GM18861 (cell line): Measurements from ENCODE around the gene IDI1.
"Not testable (repeated sequence)": the region's sequence is repeated elsewhere in the genome, so short reads cannot be mapped to it uniquely, and the experiment has no call there.

Source experiments
- ATAC-seq: cut with Tn5 transposase; IDR thresholded peaks from one replicate; pipeline ENCODE4 v1.9.1; 2021; ENCODE audit not compliant: unreplicated experiment

IDI1 gene

DNA sequence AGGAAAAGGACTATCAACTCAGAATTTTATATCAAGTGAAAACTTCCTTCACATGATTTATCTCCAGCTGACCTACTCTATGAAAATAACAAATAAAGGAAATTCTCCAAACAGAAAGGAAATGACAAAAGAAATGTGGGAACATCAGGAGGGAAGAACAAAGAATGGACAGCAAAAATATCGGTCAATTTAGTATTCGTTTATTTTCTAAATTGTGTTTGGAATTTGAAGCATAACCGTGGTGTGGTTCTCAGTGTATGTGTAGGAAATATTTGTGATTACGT lies 16.0 kb upstream of the IDI1 start:
- no peak for ATAC-seq

DNA sequence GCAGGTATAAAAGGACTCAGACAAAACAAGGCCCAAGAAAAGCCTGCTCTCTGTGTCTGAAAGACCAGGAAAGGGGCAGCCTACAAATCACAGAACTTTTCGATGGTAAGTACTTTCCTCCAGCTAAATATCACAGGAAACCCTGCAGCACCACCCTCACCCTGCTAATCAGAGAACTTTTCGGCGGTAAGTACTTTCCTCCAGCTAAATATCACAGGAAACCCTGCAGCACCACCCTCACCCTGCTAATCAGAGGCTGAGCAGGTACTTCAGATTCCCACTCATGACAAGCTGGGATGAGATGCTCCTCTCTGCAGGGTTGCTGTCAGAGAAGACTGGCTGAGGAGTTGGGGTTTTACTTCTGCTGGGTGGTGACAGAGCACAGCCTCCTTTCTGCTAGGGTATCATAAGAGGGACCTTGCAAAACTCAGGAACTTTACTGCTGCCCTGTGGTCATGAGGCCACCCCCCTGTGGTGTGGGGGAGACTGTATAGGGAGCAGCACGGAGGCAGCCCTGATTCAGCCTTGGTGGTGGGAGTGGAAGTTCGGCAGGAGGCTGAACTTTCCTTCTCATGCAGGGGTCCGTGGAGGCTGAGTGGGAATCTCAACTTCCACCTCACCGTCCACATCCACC lies 14.4 kb upstream of the IDI1 start:
- ATAC-seq, result no peak

DNA sequence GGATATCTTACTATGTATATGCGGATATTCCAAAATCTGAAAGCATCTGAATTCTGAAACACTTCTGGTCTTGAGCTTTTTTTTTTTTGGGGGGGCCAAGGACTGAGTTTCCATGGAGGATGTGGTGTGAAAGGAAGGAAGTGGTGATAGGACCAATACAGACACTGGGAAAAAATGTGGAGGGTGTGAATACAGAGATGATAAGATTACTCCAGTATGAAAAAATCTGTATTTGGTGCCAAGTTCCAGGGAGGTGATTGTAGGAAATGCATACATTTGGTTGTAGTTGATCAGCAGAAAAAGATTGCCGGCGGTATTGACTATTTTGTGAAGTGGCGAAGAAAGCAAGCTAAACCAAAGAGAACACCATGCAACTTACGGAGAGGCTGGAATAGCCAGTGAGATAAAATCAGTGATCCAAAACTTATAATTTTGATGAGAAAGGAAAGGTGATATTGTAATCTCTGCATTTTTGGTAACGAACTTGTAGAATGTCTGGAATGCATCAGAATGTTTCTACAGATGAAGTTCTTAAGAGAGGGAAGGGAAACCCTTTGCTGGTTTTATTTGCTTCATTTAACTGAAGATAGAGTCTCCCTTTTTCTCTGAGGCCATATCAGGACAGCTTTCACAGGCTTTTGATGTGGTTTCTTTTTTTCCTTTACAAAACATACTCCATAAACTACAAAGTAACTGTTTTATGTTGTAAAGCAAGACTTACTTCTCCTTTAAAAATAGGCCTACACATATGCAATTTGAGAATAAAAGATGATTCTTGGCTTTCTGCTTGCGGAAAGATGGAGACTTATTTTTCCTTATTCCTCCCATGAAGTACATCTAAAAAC lies 13.2 kb upstream of the IDI1 start:
- no peak for ATAC-seq

DNA sequence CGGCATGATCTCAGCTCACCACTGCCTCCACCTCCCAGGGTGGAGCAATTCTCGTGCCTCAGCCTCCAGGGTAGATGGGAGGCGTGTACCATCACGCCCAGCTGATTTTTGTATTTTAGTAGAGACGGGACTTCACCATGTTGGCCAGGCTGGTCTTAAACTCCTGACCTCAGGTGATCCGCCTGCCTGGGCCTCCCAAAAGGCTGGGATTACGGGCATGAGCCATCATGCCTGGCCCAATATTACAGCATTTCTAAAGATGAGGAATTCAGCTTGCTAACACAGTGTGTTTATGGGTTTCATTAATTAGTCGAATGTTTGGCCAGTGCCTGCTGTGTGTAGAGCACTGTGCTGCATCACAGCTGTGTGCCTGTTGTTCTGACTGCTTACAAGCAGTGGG lies 11.0 kb upstream of the IDI1 start:
- no peak for ATAC-seq

DNA sequence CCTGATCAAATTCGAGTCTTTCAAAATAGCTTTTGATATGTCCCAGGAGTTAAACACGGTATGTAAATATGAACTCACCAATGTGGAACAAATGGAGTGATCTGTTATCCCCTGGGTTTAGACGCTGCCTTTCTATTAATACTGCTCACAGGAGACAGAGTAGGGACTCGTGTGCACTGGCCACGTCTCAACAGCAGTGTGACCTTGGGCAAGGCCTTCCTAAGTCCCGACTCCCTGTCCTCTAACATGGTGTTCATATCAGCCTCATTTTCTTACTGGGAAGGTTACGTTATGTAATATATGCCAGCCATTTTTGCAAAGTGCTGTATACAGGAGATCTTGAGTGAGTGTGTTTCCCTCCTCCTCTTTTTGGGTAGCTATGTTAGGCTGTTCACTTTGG lies 9.1 kb upstream of the IDI1 start:
- ATAC-seq, result no peak

DNA sequence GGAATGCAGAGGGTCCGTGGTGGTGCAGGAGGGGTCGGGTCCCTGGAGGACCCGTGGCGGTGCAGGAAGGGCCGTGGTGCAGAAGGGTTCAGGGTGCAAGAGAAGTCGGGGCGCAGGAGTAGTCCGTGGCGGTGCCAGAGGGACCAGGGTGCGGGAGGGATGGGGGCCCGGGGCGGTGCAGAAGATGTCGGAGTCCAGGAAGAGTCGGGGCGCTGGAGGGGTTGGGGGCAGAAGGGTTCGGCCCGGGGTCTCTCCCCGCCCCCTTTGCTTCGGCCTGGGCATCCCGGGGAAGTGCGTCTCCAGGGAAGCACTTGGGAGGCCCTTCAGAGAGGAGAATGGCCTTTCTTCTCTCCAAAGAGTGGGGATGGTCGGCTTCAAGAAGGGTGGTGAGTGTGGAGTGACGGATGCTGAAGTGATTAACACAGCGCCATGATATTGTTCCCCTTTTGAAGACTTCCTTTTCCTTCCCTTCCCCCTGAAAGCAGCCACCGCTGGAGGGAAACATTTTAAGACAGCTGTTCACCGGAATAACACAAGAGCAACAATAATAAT lies 8.3 kb upstream of the IDI1 start:
- ATAC-seq, result no peak

DNA sequence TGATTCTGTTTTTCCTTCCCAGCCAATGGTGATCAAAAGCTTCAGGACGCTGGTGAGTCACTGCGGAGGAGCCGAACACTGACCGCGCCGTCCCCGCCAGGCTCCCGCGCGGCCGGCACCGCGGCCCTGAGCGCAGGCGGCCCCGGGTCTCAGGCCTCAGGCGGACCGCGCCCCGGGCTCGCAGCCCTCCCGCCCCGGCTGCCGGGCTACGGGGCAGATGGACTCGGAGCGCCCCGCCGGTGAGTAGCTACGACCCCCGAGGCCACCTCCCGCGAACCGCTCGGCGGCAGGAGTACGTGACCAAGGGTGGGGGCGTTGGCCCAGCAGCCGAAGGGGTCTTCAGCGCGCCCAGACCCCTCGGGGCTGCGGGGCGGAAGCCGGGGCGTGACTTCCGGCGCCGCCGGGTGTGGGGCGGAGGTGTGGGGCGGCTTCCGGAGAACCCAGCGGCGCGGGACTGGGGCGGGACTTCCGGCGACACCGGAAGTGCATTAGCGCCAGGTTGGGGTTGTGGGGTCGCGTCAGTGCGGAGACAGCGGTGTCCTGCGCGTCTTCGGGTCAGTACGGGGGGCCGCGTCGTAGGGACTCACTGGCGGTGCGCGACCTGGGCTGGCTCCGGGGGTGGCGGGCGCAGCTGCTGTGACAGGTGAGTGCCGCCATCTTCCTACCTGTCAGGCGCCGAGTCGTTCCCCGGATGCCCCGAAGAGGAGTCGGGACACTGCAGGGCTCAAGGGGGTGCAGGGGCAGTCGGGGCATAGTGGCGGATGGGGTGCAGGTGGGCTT lies 7.6 kb upstream of the IDI1 start, which contains the start of gene WDR37:
Gene WDR37, plus strand, starts transcription at position 60 of the 780 bp plus-strand sequence. CDS start 15,771 bp downstream, outside the sequence.
- peak; percentile 88 for ATAC-seq

DNA sequence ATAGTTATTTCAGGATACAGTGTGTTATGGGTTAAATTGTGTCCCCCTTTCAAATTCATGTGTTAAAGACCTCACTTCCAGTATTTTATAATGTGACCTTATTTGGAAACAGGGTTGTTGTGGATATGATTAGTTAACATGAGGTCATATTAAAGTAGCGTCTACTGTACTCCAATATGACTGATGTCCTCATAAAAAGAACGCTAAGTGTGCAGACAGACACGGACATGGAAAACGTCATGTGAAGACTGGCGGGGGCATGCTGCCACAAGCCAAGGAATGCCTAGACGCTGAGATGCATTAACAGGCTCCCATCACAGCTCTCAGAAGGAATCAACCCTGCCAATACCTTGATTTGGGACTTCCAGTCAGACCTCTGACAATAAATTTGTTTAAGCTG lies 5.8 kb upstream of the IDI1 start:
- ATAC-seq, result no peak

DNA sequence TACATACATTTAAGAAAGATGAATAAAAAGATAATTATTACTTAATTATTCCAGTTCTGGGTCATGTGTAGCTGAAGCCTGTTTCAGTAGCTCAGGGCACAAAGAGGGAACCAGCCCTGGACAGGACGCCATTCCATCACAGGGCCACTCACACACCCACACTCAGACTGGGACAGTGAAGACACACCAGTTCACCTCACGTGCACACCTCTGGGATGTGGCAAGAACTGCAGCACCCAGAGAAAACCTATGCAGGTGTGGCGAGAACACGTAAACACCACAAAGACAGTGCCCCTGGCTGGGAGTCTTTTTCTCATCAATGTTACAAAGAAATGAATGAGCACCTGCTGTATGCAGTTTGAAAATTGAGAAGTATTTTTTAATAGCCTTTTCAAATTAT lies 1.6 kb upstream of the IDI1 start:
- no peak for ATAC-seq

DNA sequence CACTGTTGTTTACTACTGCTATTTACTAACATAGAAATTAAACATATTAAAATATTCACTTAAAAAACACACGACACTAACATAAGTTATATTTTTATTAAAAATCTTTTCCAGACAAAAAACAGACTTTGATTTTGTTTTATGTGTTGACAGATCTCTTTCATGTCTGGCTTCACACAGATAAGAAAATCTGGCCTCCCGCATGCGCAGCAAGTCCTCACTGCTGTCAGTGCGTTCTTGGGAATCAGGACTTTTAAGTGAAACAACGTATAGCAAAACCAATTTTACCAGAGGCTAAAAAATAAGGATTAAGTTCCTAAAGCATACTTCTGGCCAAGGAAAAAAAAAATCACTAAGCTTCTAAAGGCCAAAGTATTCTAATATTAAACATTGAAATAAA lies 1.2 kb upstream of the IDI1 start:
- ATAC-seq, result no peak

DNA sequence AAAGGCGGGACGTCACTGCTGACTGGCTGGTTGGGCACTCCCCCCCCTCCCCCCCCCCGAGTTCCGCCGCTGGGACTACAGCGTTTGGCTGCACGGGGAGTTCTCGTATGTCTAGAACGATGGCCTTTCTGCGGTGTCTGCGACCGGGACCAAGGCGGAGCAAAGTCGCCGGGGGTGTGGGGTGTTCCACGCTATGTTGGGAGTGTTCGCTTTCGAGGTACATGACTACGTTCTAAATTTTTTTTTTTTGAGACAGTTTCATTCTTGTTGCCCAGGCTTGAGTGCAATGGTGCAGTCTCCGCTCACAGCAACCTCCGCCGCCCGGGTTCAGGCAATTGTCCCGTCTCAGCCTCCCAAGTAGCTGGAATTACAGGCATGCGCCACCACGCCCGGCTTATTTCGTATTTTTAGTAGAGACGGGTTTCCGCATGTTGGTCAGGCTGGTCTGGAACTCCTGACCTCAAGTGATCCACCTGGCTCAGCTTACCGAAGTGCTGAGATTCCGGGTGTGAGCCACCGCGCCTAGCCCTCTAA lies 573 bp upstream of the IDI1 start:
- no peak for ATAC-seq

DNA sequence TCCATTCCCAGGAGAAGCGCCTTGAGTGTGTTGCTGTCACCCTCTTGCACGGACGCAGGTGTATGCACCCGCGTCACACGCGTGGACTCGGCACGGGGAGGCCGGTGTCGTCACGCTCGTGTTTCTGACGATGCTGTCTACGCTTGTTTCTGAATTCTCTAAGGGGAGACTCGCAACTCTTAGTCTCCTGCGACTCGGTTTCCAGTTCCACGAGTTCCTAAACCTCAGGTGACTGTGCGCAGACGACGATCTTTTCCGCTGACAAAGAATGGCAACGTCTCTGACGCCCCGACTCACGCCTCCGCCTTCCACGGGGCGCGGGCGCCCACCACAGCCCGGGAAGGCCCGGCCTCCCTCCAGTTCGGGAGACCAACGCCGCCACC lies 579 bp downstream of the IDI1 start:
- ATAC-seq, result no peak

DNA sequence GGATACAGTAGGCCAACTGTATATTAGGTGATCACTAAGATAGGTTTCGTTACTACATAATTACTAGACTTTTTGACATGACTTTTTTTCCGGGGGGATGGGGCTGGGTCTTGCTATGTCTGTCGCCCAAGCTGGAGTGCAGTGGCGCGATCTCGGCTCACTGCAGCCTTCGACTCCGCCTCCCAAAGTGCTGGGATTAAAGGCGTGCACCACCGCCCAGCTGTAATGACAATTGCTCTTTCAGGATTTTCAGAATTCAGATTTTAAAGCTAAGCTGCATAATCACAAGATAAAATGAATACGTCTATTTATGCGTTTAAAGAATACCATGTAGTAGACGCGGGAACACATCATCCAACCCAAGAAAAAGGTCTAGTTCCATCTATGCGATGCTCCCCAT lies 982 bp downstream of the IDI1 start:
- ATAC-seq, result no peak

DNA sequence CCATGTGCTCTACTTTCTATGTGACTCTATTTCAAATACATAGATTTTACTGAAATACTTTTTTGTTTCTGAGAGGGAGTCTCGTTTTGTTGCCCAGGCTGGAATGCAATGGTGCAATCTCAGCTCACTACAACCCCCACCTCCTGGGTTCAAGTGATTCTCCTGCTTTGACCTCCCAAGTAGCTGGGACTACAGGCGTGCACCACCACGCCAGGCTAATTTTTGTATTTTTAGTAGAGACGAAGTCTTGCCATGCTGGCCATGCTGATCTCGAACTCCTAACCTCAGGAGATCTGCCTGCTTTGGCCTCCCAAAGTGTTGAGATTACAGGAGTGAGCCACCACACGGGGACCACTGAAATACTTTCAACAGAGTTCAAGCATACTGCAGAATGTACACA lies 3.5 kb downstream of the IDI1 start:
- ATAC-seq, result no peak

DNA sequence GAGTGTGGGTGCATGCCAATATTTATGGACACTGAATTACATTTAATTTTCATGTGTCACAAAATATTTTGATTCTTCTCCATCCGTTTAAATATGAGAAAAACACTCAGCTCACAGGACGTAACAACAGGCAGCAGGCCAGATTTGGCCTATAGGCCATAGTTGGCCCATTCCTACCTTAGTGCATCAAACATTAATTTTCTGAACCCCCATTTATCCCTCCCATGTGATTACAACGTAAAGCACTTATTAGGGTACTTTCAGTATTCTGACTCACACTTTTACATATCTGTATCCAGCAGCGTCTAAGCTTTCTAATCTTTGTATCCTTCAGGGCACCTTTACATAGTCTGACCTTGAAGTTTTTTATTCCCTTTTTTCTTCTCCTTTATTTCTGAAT lies 4.0 kb downstream of the IDI1 start:
- ATAC-seq, result no peak

DNA sequence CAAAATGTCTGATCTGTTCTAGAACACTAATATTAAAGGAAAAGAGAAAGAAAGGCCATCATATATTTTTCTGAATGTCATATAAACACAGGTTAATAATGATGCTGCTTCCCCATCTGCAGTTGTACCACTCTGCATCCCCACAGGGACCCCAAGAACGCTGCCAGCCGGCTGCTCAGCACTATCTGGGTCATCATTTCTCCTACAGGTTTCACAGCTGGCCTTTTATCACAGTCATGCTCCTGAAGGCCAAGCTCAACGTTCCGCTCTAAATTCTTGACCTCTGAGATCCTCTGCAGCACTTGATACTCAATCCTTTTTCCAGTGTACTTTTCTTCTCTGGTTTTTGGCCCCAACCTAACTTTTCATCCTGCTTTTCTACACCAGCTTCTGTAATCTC lies 4.8 kb downstream of the IDI1 start:
- no peak for ATAC-seq

DNA sequence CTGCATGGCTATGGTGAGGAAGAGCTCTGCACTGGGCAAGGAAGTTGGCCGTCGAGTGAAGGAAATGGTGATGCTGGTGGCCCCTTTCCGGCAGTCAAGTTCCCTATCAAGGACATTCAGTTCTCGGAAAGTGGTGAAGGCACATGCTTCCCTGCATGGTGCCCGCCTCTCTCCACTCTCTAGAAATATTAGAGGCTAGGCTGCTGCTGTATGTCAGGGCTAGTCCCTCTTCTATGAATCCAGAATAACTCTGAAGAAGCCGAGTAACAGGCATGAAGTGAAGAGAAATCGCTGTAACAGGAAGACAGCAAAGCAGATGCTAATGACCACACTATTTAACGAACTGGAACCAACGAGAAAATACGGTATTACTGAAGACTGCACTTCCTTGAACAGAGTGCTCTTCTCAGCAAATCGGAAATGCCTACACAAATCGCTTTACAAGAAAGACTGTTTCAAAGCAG lies 5.4 kb downstream of the IDI1 start:
- ATAC-seq, result peak; percentile 61

DNA sequence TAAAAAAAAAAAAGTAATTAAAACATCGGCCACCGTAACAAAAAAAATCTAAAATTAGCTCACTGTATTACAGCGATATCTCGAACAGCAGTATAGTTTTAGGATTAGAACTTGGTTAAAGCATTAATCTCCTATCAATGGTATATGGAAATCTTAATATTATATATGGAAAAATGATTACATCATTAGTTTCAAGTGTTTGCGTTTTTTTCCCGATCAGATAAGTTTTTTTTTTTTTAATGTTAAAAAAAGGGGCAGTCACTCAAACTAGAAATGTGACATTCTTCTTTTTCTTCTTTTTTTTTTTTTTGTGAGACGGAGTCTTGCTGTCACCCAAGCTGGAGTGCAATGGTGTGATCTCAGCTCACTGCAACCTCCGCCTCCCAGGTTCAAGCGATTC lies 7.4 kb downstream of the IDI1 start:
- no peak for ATAC-seq

DNA sequence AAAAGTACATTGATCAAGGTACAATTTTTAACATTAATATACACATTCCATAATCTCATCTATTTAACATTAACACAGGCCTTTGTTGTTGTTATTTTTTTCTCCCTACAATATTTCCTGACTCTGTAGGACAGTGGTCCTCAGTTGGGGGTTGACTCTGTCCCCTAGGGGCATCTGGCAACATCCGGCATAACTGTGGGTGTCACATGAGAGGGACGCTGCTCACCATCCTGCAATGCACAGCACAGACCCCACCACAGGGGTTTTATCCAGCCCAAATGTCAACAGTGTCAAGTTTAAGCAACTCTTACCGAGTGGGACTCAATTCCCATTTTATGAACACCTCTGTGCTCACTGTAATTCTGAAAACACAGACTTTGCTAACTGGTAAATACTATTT lies 8.8 kb downstream of the IDI1 start:
- no peak for ATAC-seq

DNA sequence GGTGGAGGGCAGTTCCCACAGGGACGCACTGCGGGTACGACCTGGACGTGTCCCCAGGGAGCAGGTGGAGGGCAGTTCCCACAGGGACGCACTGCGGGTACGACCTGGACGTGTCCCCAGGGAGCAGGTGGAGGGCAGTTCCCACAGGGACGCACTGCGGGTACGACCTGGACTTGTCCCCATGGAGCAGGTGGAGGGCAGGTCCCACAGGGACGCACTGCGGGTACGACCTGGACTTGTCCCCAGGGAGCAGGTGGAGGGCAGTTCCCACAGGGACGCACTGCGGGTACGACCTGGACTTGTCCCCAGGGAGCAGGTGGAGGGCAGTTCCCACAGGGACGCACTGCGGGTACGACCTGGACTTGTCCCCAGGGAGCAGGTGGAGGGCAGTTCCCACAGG lies 10.2 kb downstream of the IDI1 start:
- not testable (repeated sequence) for ATAC-seq

DNA sequence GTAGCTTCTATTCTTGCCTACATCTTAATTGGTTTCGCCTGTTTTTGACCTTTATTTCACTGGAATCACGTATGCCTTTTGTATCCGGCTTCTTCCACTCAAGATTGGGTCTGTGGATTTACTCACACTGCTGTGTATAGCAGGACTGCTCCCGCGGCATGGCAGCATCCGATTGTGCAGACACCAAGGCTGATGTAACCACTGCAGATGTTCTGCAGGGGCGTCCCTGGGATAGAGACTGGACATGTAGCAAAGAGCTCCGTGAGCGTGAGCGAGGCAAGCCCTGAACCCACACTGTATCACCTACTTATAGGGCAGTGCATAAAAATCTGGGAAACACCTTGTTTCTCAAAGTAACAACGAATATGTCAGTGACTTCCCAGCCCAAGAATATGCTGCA lies 11.8 kb downstream of the IDI1 start:
- no peak for ATAC-seq
